GM18951 (cell line): ENCODE data around the gene MICAL3.

Experiments
- POLR2A ChIP-seq: IDR thresholded peaks from 4 replicates; pipeline ENCODE4 v1.6.1; 2011; ENCODE audit warnings: mild to moderate bottlenecking; ENCODE audit not compliant: insufficient read length, insufficient read depth; ENCODE audit errors: extremely low read depth
- in situ Hi-C: fragments of 300-500 bp; cut with MboI; formaldehyde crosslinking; loops from one replicate; pipeline ENCODE4 v1.12.0; 2022; ENCODE audit warnings: low sequenced_read_pairs, mixed read lengths, inconsistent platforms; ENCODE audit not compliant: unreplicated experiment

Gene MICAL3

GRCh38 chr22:17907748-17908051 lies 116.7 kb downstream of the MICAL3 start:
- in situ Hi-C loops: no loop called here
- no peak for TF ChIP-seq POLR2A

- in situ Hi-C loops: no loop called here
Observed at GRCh38 chr22:17906978-17907747, 117.2 kb downstream of the MICAL3 start.

GRCh38 chr22:17905445-17905844 lies 118.9 kb downstream of the MICAL3 start:
- no peak for TF ChIP-seq POLR2A
- in situ Hi-C loops: no loop called here

More at GRCh38 chr22:17906978-17907747, 117.2 kb downstream of the MICAL3 start:
- no peak for TF ChIP-seq POLR2A

GRCh38 chr22:17903564-17904295 lies 120.6 kb downstream of the MICAL3 start:
- TF ChIP-seq POLR2A: no peak
- in situ Hi-C loops: no loop called here

- in situ Hi-C loops: no loop called here
- TF ChIP-seq POLR2A: no peak
Observed at GRCh38 chr22:17902960-17903359, 121.4 kb downstream of the MICAL3 start.

- in situ Hi-C loops: no loop called here
- no peak for TF ChIP-seq POLR2A
Observed at GRCh38 chr22:17898375-17898774, 126.0 kb downstream of the MICAL3 start.

GRCh38 chr22:17897858-17898257 lies 126.5 kb downstream of the MICAL3 start:
- no peak for TF ChIP-seq POLR2A
- in situ Hi-C loops: no loop called here

- no peak for TF ChIP-seq POLR2A
- in situ Hi-C loops: no loop called here
Observed at GRCh38 chr22:17897426-17897825, 126.9 kb downstream of the MICAL3 start.

GRCh38 chr22:17896586-17896985 lies 127.8 kb downstream of the MICAL3 start:
- in situ Hi-C loops: no loop called here
- no peak for TF ChIP-seq POLR2A

GRCh38 chr22:17893900-17894535 lies 130.3 kb downstream of the MICAL3 start:
- in situ Hi-C loops: no loop called here
- TF ChIP-seq POLR2A: no peak

GRCh38 chr22:17892376-17892775 lies 132.0 kb downstream of the MICAL3 start:
- TF ChIP-seq POLR2A: no peak
- in situ Hi-C loops: no loop called here

GRCh38 chr22:17891481-17892167 lies 132.7 kb downstream of the MICAL3 start:
- TF ChIP-seq POLR2A: no peak
- in situ Hi-C loops: no loop called here

- in situ Hi-C loops: no loop called here
- TF ChIP-seq POLR2A: no peak
Observed at GRCh38 chr22:17890892-17891291, 133.5 kb downstream of the MICAL3 start.
